NCI-H524 (cell line): ENCODE data around the gene SOS2.

Experiments used
- DNase-seq, 2 experiments: peaks; one replicate each; lab custom pipeline; 2025; lab: John Stamatoyannopoulos, UW

The SOS2 gene

GRCh38 chr14:50231475-50232275 is at the start of gene SOS2:
Gene SOS2, minus strand, starts transcription at chr14:50231578. Its CDS starts 295 bp downstream, at chr14:50231283.
- DNase-seq: peak; percentile 97

- no peak for DNase-seq
Observed at GRCh38 chr14:50272498-50272897, 41.1 kb upstream of the SOS2 start.

GRCh38 chr14:50270932-50271331 is 39.6 kb upstream of the SOS2 start:
- no peak for DNase-seq

GRCh38 chr14:50265029-50265428 is 33.7 kb upstream of the SOS2 start:
- no peak for DNase-seq

DNA sequence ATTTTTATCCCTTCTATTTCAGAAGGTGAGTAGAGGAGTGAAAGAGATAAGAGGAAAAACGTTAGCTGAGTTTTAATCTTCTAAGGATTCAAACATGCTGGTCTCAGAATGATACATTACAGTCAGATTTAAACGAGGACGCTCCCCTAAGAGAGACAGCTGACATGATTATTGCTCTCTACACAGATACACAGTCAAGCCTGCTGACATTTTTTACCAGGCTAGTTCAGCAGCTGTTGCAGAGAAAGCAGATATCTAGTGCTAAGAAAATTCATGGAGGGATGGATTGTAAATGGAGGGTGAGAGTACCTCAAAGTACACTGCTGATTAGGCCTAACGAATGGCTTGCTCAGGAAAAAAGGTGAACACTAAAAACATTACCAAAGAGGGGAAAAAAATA is 31.9 kb upstream of the SOS2 start:
- DNase-seq: peak in 1 of 2 experiments; percentile 7

GRCh38 chr14:50262865-50263264 is 31.5 kb upstream of the SOS2 start:
- no peak for DNase-seq

DNA sequence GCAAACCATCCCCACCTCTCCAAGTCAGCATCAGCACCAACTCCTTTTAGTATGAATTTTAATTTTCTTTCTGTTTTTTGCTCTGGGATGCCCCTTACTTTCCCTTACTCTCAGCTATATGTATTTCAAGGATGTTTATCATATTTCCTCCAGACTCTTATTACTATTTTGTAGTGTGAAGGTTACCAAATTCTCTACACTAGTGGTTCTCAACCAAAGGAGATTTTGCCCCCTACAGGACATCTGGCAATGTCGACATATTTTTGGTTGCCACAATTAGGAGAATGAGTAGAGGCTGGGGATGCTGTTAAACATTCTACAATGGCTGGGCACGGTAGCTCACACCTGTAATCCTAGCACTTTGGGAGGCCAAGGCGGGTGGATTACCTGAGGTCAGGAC is 29.1 kb upstream of the SOS2 start:
- DNase-seq: peak in 1 of 2 experiments; percentile 55

DNA sequence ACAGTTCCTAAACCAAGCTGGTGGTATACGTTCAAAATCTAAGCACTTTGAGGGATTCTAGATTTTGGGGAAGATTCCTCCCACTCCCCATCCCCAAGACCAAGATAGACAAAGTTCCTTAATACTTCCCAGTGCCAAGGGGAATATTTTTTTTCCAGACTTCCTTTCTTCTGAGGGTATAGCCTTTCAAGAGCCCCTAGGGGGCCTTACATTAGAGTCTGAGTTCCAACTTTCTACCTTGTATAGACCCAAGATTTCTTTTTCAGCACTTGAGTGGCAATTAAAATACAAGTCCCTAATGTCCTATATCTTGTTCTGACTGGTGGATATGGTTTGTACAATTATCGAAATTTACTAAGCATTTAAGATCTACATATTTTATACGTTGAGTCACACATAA is 28.7 kb upstream of the SOS2 start:
- DNase-seq: no peak

- DNase-seq: no peak
Observed at GRCh38 chr14:50257732-50258131, 26.4 kb upstream of the SOS2 start.

DNA sequence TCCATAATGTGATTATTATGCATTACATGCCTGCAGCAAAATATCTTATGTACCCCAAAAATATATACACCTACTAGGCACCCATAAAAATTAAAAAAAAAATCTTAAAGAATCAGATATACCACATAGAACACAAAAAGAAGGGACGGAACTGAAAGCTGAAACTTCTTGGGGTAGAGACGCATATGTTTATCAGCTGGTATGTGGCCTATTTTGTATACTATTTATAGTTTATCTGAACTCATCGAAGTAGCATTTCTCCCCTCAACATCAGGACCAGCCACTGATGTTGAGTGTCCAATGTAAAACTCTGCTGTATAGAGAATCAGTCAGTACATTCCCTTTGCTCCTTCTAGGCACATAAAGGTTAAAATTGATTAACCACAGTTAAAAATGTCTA is 22.9 kb upstream of the SOS2 start:
- no peak for DNase-seq

DNA sequence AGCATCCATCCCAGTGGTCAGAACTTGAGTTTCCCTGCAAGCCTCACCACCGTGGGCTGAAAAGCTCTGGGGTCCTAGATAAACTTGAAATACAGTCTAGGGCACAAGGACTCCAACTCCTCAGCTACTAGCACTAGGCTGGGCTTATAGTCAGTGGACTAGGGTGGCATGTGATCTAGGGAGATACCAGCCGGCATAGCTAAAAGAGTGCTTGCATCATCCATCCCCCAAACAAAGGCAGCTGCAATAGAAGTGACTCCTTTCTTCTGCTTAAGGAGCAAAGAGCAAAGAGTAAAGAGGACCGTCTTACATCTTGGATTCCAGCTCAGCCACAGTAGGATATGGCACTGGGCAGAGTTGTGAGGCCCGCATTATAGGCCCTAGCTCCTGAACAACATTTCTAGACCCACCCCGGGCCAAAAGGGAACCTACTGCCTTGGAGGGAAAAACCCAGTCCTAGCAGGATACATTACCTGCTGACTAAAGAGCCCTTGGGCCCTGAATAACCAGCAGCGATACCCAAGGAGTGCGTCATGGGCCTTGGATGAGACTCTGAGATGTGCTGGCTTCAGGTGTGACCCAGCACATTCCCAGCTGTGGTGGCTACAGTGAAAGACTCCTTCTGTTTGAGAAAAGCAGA is 17.9 kb upstream of the SOS2 start:
- DNase-seq: no peak

DNA sequence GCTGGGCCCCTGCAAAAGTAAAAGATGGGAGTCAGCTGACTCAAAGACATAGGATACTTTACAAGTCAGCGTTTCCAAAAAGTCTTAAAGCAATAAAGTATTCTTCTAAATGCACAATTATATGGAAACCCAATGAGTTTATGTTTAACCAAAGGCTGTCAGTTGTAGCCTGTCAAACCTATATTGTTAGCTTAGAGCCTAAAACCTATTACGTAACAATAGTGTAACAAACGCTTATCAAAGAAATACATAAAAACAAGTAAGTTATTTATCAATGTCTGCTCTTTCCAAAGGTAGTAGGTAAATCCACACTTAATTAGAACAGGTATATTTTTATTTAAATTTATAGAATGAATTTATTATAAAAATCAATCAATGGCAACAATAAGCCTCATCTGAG is 15.9 kb upstream of the SOS2 start:
- no peak for DNase-seq

GRCh38 chr14:50242566-50243310 is 11.4 kb upstream of the SOS2 start:
- DNase-seq: no peak

- DNase-seq: no peak
Observed at GRCh38 chr14:50242096-50242495, 10.7 kb upstream of the SOS2 start.

DNA sequence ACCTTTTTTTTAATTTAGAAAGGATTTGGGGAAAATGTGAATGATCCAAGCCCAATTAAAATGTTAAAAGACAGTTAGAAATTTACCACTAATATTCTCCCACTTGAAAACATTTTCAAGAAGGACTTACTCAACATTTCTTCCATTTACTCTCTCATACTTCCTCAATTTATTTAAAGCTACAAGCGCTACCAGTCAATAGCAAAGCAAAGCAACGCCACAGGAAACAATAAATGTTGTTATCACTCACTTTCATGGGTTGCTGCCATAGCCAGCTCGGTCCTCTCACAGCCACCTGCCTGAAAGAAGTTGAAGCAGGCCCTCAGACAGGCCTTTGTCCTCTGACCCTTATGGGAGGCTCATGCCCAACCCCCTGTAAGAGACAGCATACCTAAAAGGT is 6.0 kb upstream of the SOS2 start:
- no peak for DNase-seq

DNA sequence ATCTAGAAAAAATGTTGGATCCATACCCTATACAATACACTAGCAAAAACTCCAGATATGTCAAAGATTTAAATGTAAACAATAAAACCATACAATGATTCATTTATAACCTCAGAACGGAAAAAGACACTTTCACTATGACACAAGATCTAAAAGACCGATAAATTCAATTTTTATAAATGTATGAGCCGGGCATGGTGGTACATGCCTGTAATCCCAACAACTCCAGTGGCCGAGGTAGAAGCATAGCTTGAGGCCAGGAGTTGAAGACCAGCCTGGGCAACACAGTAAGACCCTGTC is 2.5 kb upstream of the SOS2 start:
- DNase-seq: no peak

GRCh38 chr14:50233166-50233950 is 2.0 kb upstream of the SOS2 start:
- peak in 1 of 2 experiments; percentile 18 for DNase-seq

- DNase-seq: peak in 1 of 2 experiments; percentile 55
Observed at GRCh38 chr14:50232276-50232642, 881 bp upstream of the SOS2 start.

GRCh38 chr14:50230701-50231474 is 490 bp downstream of the SOS2 start:
- peak; percentile 52 to 69 for DNase-seq

DNA sequence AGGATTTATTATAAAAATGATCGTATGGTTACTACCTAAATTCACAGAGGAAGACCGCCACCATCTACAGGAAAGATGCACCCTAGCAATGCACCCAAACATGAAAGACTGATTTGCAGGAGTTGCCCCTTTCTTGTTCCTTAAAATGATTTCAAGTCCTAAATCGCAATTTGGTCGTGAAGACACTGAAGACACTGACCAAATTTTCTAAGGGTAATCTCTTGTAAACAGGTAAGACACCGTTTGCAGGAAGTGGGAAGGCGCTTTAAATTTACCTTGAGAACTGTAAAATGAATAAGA is 1.0 kb downstream of the SOS2 start:
- no peak for DNase-seq

DNA sequence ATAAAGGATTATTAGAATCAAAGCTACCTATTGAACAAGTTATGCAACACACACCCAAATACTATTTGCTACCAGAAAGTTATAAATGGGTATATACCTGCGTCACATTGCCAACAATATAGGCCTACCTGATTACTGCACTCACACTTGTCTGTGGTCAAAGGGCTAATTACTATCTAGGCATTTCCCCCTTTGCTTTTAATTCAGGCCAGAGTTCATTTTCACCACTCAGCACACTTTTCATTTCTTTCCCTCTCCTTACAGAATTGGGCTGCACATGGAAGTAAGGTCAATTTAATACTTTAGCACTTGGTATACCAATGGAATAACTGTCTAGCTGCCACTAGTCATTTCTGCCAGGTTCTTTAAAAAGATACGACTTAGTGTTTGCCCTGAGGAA is 1.7 kb downstream of the SOS2 start:
- DNase-seq: no peak

DNA sequence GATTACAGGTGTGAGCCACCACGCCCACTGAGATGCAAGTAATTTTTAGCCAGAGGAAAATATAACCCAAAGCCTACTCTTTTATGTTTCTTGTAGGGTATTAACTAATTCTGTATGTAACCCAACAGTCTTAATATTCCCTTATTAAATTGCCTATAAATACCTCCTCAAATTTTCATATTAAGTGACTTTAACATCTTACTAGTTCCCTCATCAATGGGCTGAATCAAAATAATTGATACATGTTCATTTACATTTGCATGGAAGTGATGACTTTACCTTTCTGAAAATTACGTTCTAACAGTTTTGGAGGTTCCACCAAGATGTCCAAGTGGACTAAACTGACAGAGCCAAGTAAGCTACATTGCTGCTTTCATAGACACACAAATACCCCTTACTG is 3.1 kb downstream of the SOS2 start:
- DNase-seq: no peak
